Mesenchymal stem cell (in vitro differentiated cells and primary cell): ENCODE results near the gene RNF166.
A peak's percentile ranks its signal among the peaks of the same experiment; 100 is the strongest.

Experiments used
- DNase-seq: peaks from one replicate; pipeline ENCODE4 v3.0.0-alpha.2; 2013
- H2AFZ ChIP-seq: one replicate; pipeline ENCODE4 v1.6.1; 2013; ENCODE audit warnings: low read depth, mild to moderate bottlenecking, control low read depth, inconsistent platforms, low read length, moderate library complexity
- H2AK5ac ChIP-seq: 2 replicates; pipeline ENCODE4 v1.6.1; 2013; ENCODE audit warnings: low read length, moderate library complexity, mild to moderate bottlenecking, inconsistent platforms; ENCODE audit not compliant: severe bottlenecking
- H2BK120ac ChIP-seq: one replicate; pipeline ENCODE4 v1.6.1; 2013; ENCODE audit warnings: low read depth, mild to moderate bottlenecking, inconsistent platforms, low read length, moderate library complexity
- H2BK12ac ChIP-seq, 2 experiments: one replicate each; pipeline ENCODE4 v1.6.1; 2013; ENCODE audit warnings: inconsistent platforms in 2 of 2, low read length in 2 of 2, mild to moderate bottlenecking in 2 of 2, moderate library complexity in 2 of 2, control low read depth in 1 of 2
- H2BK15ac ChIP-seq: one replicate; pipeline ENCODE4 v1.6.1; 2013; ENCODE audit warnings: mild to moderate bottlenecking, low read depth, inconsistent platforms; ENCODE audit not compliant: poor library complexity, severe bottlenecking
- H2BK5ac ChIP-seq: 2 replicates; pipeline ENCODE4 v1.6.1; 2013; ENCODE audit warnings: low read depth, mild to moderate bottlenecking, low read length, control low read depth, inconsistent platforms; ENCODE audit not compliant: poor library complexity, severe bottlenecking
- H3K14ac ChIP-seq, 2 experiments: one replicate each; pipeline ENCODE4 v1.6.1; 2013; ENCODE audit warnings: inconsistent platforms in 2 of 2, low read length in 2 of 2, control low read depth in 1 of 2, mild to moderate bottlenecking in 1 of 2, moderate library complexity in 1 of 2
- H3K18ac ChIP-seq, 2 experiments: one replicate each; pipeline ENCODE4 v1.6.1; 2013; ENCODE audit warnings: inconsistent platforms in 2 of 2, low read length in 2 of 2, control low read depth in 1 of 2, low read depth in 1 of 2, mild to moderate bottlenecking in 1 of 2
- H3K23ac ChIP-seq, 2 experiments: one replicate each; pipeline ENCODE4 v1.6.1; 2013; ENCODE audit warnings: inconsistent platforms in 2 of 2, low read length in 2 of 2, mild to moderate bottlenecking in 2 of 2, moderate library complexity in 2 of 2, control low read depth in 1 of 2
- H3K27ac ChIP-seq: 2 replicates; pipeline ENCODE4 v1.5.1; 2013; ENCODE audit warnings: mild to moderate bottlenecking, moderate library complexity, low read length, control low read depth, inconsistent platforms; ENCODE audit not compliant: poor library complexity, severe bottlenecking
- H3K27me3 ChIP-seq, 2 experiments: 2 replicates each; pipeline versions ENCODE4 v1.6.1 to v1.7.0; 2013; ENCODE audit warnings: low read length in 2 of 2, mild to moderate bottlenecking in 2 of 2, moderate library complexity in 2 of 2, control low read depth in 1 of 2, inconsistent platforms in 1 of 2; ENCODE audit not compliant: control insufficient read depth in 1 of 2, insufficient read depth in 1 of 2
- H3K36me3 ChIP-seq, 2 experiments: 2 replicates each; pipeline versions ENCODE4 v1.6.1 to v1.7.0; 2013; ENCODE audit warnings: low read length in 2 of 2, control low read depth in 1 of 2, inconsistent platforms in 1 of 2, low read depth in 1 of 2, mild to moderate bottlenecking in 1 of 2; ENCODE audit not compliant: insufficient read depth in 2 of 2, control insufficient read depth in 1 of 2
- H3K4ac ChIP-seq, 2 experiments: one replicate each; pipeline ENCODE4 v1.6.1; 2013; ENCODE audit warnings: inconsistent platforms in 2 of 2, low read length in 2 of 2, mild to moderate bottlenecking in 2 of 2, moderate library complexity in 2 of 2, control low read depth in 1 of 2, low read depth in 1 of 2
- H3K4me1 ChIP-seq: 2 replicates; pipeline ENCODE4 v1.6.1; 2013; ENCODE audit warnings: low read depth, low read length, control low read depth; ENCODE audit not compliant: control insufficient read depth, insufficient read depth
- H3K4me2 ChIP-seq: 2 replicates; pipeline ENCODE4 v1.6.1; 2013; ENCODE audit warnings: low read length, mild to moderate bottlenecking, inconsistent platforms; ENCODE audit not compliant: poor library complexity, severe bottlenecking
- H3K4me3 ChIP-seq, 2 experiments: 2 replicates each; pipeline versions ENCODE4 v1.5.1 to v1.7.0; 2013; ENCODE audit warnings: low read length in 2 of 2, mild to moderate bottlenecking in 2 of 2, control low read depth in 1 of 2, low read depth in 1 of 2; ENCODE audit not compliant: insufficient read depth in 1 of 2
- H3K79me1 ChIP-seq: replicated peaks from 2 replicates; pipeline ENCODE4 v1.6.1; 2013; ENCODE audit warnings: mild to moderate bottlenecking, control low read depth, low read length, inconsistent platforms; ENCODE audit not compliant: poor library complexity, severe bottlenecking
- H3K9ac ChIP-seq: 2 replicates; pipeline ENCODE4 v1.7.0; 2013; ENCODE audit warnings: mild to moderate bottlenecking, low read length, moderate library complexity
- H3K9me3 ChIP-seq: 2 replicates; pipeline ENCODE4 v1.7.0; 2013; ENCODE audit warnings: mild to moderate bottlenecking, low read length; ENCODE audit not compliant: control insufficient read depth
- H4K8ac ChIP-seq: one replicate; pipeline ENCODE4 v1.6.1; 2013; ENCODE audit warnings: inconsistent platforms, mild to moderate bottlenecking, low read length, moderate library complexity
- H4K91ac ChIP-seq: one replicate; pipeline ENCODE4 v1.6.1; 2013; ENCODE audit warnings: mild to moderate bottlenecking, low read length, inconsistent platforms
- WGBS: methylation state at CpG from one replicate; pipeline ENCODE4 v1.1.7; 2013; ENCODE audit warnings: mixed read lengths; 5-methylcytosine and 5-hydroxymethylcytosine counted together

Gene RNF166

DNA sequence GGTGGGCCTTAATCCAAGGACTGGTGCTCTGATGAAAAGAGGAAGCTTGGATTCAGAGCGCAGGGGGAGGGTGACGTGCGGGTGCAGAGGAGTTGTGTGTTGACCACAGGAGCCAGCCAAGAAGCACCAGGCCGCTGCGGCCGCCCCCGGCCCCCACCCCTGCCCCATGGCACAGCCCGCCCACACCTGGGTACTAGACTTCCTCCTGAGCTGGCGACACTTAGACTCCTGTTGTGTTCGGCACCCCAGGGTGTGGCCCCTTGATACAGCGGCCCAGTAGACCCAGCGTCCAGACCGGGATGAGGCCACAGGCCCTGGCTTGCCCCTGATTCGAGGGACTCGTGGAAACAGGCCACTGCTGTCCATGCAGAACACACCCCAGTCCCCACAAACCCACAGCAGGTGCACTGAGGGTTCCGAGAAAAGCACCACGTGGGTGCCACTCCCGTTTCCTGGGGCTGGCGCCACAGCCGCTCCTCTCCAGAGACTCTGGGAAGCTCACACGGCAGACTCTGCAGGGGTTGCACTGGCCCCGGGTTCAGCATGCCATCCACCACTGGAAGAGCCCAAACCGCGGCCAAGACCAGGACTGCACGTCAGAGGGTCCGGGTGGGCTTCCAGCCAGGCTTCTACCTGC, 14.2 kb downstream of the RNF166 start:
- Histone ChIP-seq H2BK12ac (no peak overlapping the region), H3K79me1 (no peaks in the 10 kb centered on the region), H3K23ac (no peak overlapping the region), H3K27ac (no peak overlapping the region), H2AK5ac (no peak overlapping the region), H3K4me3 (no peak overlapping the region), H3K4ac (no peak overlapping the region), H2BK5ac (no peak overlapping the region), H3K27me3 (peaks cover 38 to 51% of the 10 kb centered on the region in 2 experiments), H3K4me2 (no peak overlapping the region), H2AFZ (no peak overlapping the region), H4K8ac (no peak overlapping the region), H3K36me3 (peaks cover 0 to 15% of the 10 kb centered on the region in 2 experiments), H2BK15ac (no peak overlapping the region), H3K18ac (no peak overlapping the region), H3K9ac (no peak overlapping the region), H2BK120ac (no peak overlapping the region), H3K9me3 (no peaks in the 10 kb centered on the region), H3K4me1 (peaks cover 6% of the 10 kb centered on the region), H4K91ac (no peak overlapping the region), H3K14ac (no peak overlapping the region)
- WGBS = 90% methylated on average over 26 of the region's 26 CpGs
- DNase-seq = no peak

GRCh38 chr16:88691129-88691813, 14.9 kb downstream of the RNF166 start:
- no peak overlapping the region for H2BK120ac ChIP-seq
- H3K9ac ChIP-seq = no peak overlapping the region
- H3K9me3 ChIP-seq = no peaks in the 10 kb centered on the region
- 84% methylated on average over 33 of the region's 33 CpGs for WGBS
- DNase-seq = no peak
- H4K8ac ChIP-seq = no peak overlapping the region
- peak overlapping the region; percentile 12 for H4K91ac ChIP-seq
- peaks cover 43 to 51% of the 10 kb centered on the region in 2 experiments for H3K27me3 ChIP-seq
- H3K14ac ChIP-seq = no peak overlapping the region
- no peak overlapping the region for H3K23ac ChIP-seq
- H3K27ac ChIP-seq = no peak overlapping the region
- H3K18ac ChIP-seq = no peak overlapping the region
- H3K4ac ChIP-seq = no peak overlapping the region
- H2BK15ac ChIP-seq = no peak overlapping the region
- no peak overlapping the region for H2BK12ac ChIP-seq
- H3K79me1 ChIP-seq = no peaks in the 10 kb centered on the region
- H3K4me2 ChIP-seq = no peak overlapping the region
- H3K36me3 ChIP-seq = peaks cover 0 to 9% of the 10 kb centered on the region in 2 experiments
- H2AK5ac ChIP-seq = no peak overlapping the region
- H2BK5ac ChIP-seq = no peak overlapping the region
- no peak overlapping the region for H2AFZ ChIP-seq
- no peak overlapping the region for H3K4me3 ChIP-seq
- H3K4me1 ChIP-seq = peaks cover 13% of the 10 kb centered on the region

DNA sequence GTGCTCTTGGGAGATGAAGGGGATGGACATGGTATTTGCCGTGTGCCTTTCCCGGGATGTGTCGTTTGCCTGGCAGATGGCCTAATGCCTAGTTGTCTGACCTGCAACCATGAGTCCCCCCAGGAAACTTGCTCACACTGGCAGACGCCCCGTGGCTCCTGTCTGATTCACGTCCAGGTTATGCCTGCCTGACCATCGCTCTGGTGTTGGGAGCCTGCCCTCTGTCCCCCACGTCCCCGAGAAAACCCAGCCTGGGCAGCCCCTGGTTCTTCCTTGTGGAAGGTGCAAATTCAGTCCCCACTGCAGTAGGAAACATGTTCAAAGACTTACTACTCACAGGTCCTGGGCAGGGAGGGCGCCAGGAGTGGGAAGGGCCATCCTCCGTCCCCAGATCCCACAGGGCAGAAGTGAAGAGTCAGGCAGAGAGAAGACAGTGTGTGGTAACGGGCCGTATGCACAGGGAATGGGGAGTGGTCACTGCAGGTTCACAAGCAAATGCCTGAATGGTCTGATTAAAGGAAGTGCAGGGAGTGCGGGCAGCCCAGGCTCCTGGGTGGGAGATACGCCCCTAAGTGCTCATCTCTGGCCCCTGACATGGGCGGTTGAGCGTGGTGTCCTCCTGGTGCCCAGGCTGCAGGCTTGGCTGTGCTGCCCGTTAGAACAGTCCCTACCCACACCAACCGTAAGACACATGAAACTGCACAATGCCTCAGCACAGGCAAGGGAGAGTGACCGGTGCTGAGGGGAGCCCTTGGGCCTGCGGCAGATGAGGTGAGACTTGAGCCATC, 15.7 kb downstream of the RNF166 start:
- Histone ChIP-seq H3K4me3 (no peak overlapping the region), H4K91ac (peak overlapping the region; percentile 12), H3K9me3 (no peaks in the 10 kb centered on the region), H4K8ac (no peak overlapping the region), H2BK15ac (no peak overlapping the region), H3K4ac (no peak overlapping the region), H3K79me1 (no peaks in the 10 kb centered on the region), H3K36me3 (peaks cover 0 to 3% of the 10 kb centered on the region in 2 experiments), H2BK12ac (no peak overlapping the region), H3K23ac (no peak overlapping the region), H2BK120ac (no peak overlapping the region), H3K27ac (no peak overlapping the region), H2AK5ac (no peak overlapping the region), H3K9ac (no peak overlapping the region), H3K4me1 (peaks cover 20% of the 10 kb centered on the region), H2BK5ac (no peak overlapping the region), H3K18ac (no peak overlapping the region), H3K14ac (no peak overlapping the region), H2AFZ (no peak overlapping the region), H3K27me3 (peaks cover 49 to 58% of the 10 kb centered on the region in 2 experiments), H3K4me2 (no peak overlapping the region)
- no peak for DNase-seq
- WGBS = 79% methylated on average over 21 of the region's 21 CpGs
